ENCODE measurements around the gene KRTAP10-1.

The KRTAP10-1 gene

GRCh38 chr21:44512496-44513388 is 27.3 kb downstream of the KRTAP10-1 start:
- DNase-seq (ENCODE audit: extremely low spot score) = no peak
- ChIA-PET CTCF (no interaction called here), POLR2A (no interaction called here)
- TF ChIP-seq SUZ12 (IDR thresholded peaks at IDR 0.05) (no peak), TARDBP (IDR thresholded peaks at IDR 0.05) (no peak), SP1 (IDR thresholded peaks at IDR 0.05) (no peak), BHLHE40 (IDR thresholded peaks at IDR 0.05; ENCODE audit: borderline replicate concordance) (no peak), FOXK2 (IDR thresholded peaks at IDR 0.05) (no peak), ARNT (IDR thresholded peaks at IDR 0.05) (no peak), FOXA1 (IDR thresholded peaks at IDR 0.05) (no peak)

GRCh38 chr21:44511938-44512275 is 28.1 kb downstream of the KRTAP10-1 start:
- DNase-seq (ENCODE audit: extremely low spot score) = no peak
- ChIA-PET POLR2A (no interaction called here), CTCF (no interaction called here)
- TF ChIP-seq SUZ12 (IDR thresholded peaks at IDR 0.05) = no peak
- TF ChIP-seq FOXK2 (IDR thresholded peaks at IDR 0.05) = no peak
- TF ChIP-seq FOXM1 (IDR thresholded peaks at IDR 0.05; ENCODE audit: borderline replicate concordance) = no peak
- TF ChIP-seq ELF4 (IDR thresholded peaks at IDR 0.05) = no peak

- CTCF ChIA-PET = interaction anchor here (0.6 to 1.6 kb wide), 7 partner anchors 8 to 282 kb away, joined by 3 to 10 read pairs (median 3); no protein-coding TSS in a partner anchor
- TF ChIP-seq FOXA1 (IDR thresholded peaks at IDR 0.05) = no peak
- no peak for TF ChIP-seq ZNF384 (IDR thresholded peaks at IDR 0.05)
- TF ChIP-seq L3MBTL2 (conservative IDR thresholded peaks at IDR 0.05) = no peak
- no peak for TF ChIP-seq CTBP1 (IDR thresholded peaks at IDR 0.05; ENCODE audit: borderline replicate concordance)
- POLR2A ChIA-PET = no interaction called here
- no peak for DNase-seq (ENCODE audit: extremely low spot score)
Measured at GRCh38 chr21:44511219-44511937, 28.6 kb downstream of the KRTAP10-1 start.

- ChIA-PET CTCF (interaction anchor here (0.6 to 1.6 kb wide), 8 partner anchors 9 to 283 kb away, joined by 3 to 10 read pairs (median 3); no protein-coding TSS in a partner anchor), POLR2A (no interaction called here)
- no peak for TF ChIP-seq ELF4 (IDR thresholded peaks at IDR 0.05)
- no peak for TF ChIP-seq FOXK2 (IDR thresholded peaks at IDR 0.05)
- no peak; the same call in 1 of the 2 replicates for TF ChIP-seq HDGF (IDR thresholded peaks at IDR 0.05; ENCODE audit: borderline replicate concordance)
- no peak for TF ChIP-seq FOXA1 (IDR thresholded peaks at IDR 0.05)
- TF ChIP-seq CTBP1 (IDR thresholded peaks at IDR 0.05; ENCODE audit: borderline replicate concordance) = no peak
- TF ChIP-seq FOXM1 (IDR thresholded peaks at IDR 0.05; ENCODE audit: borderline replicate concordance) = no peak
- no peak for TF ChIP-seq LEF1 (IDR thresholded peaks at IDR 0.05; ENCODE audit: borderline replicate concordance)
- no peak for TF ChIP-seq PKNOX1 (IDR thresholded peaks at IDR 0.05)
- no peak for TF ChIP-seq NFRKB (IDR thresholded peaks at IDR 0.05)
- TF ChIP-seq ARNT (IDR thresholded peaks at IDR 0.05) = no peak
- no peak for TF ChIP-seq TARDBP (IDR thresholded peaks at IDR 0.05)
- no peak for TF ChIP-seq BHLHE40 (IDR thresholded peaks at IDR 0.05; ENCODE audit: borderline replicate concordance)
- DNase-seq (ENCODE audit: extremely low spot score) = peak; percentile 89
Measured at GRCh38 chr21:44510508-44511218, 29.3 kb downstream of the KRTAP10-1 start.

- TF ChIP-seq CTBP1 (IDR thresholded peaks at IDR 0.05; ENCODE audit: borderline replicate concordance) (no peak), L3MBTL2 (conservative IDR thresholded peaks at IDR 0.05) (no peak), HDGF (IDR thresholded peaks at IDR 0.05; ENCODE audit: borderline replicate concordance) (no peak), ARNT (IDR thresholded peaks at IDR 0.05) (no peak), FOXM1 (IDR thresholded peaks at IDR 0.05; ENCODE audit: borderline replicate concordance) (no peak), FOXA1 (IDR thresholded peaks at IDR 0.05) (no peak), TARDBP (IDR thresholded peaks at IDR 0.05) (no peak), FOXK2 (IDR thresholded peaks at IDR 0.05) (no peak), ELF4 (IDR thresholded peaks at IDR 0.05) (no peak), NFRKB (IDR thresholded peaks at IDR 0.05) (no peak), BHLHE40 (IDR thresholded peaks at IDR 0.05; ENCODE audit: borderline replicate concordance) (no peak), SUZ12 (IDR thresholded peaks at IDR 0.05) (no peak), ZNF384 (IDR thresholded peaks at IDR 0.05) (no peak), LEF1 (IDR thresholded peaks at IDR 0.05; ENCODE audit: borderline replicate concordance) (no peak), SP1 (IDR thresholded peaks at IDR 0.05) (no peak), PKNOX1 (IDR thresholded peaks at IDR 0.05) (no peak)
- ChIA-PET POLR2A (no interaction called here), CTCF (interaction anchor here (1.0 to 1.6 kb wide), 5 partner anchors 8 to 283 kb away, joined by 3 to 10 read pairs (median 5); no protein-coding TSS in a partner anchor)
- DNase-seq (ENCODE audit: extremely low spot score) = no peak
Measured at GRCh38 chr21:44510109-44510507, 29.9 kb downstream of the KRTAP10-1 start.

- TF ChIP-seq LEF1 (IDR thresholded peaks at IDR 0.05; ENCODE audit: borderline replicate concordance) (no peak), HDGF (IDR thresholded peaks at IDR 0.05; ENCODE audit: borderline replicate concordance) (no peak), L3MBTL2 (conservative IDR thresholded peaks at IDR 0.05) (no peak), SP1 (IDR thresholded peaks at IDR 0.05) (no peak), TARDBP (IDR thresholded peaks at IDR 0.05) (no peak), CTBP1 (IDR thresholded peaks at IDR 0.05; ENCODE audit: borderline replicate concordance) (no peak), SUZ12 (IDR thresholded peaks at IDR 0.05) (no peak), ARNT (IDR thresholded peaks at IDR 0.05) (no peak), FOXA1 (IDR thresholded peaks at IDR 0.05) (no peak), PKNOX1 (IDR thresholded peaks at IDR 0.05) (no peak), ELF4 (IDR thresholded peaks at IDR 0.05) (no peak), NFRKB (IDR thresholded peaks at IDR 0.05) (no peak), FOXK2 (IDR thresholded peaks at IDR 0.05) (no peak), BHLHE40 (IDR thresholded peaks at IDR 0.05; ENCODE audit: borderline replicate concordance) (no peak), ZNF384 (IDR thresholded peaks at IDR 0.05) (no peak), FOXM1 (IDR thresholded peaks at IDR 0.05; ENCODE audit: borderline replicate concordance) (no peak)
- DNase-seq (ENCODE audit: extremely low spot score) = no peak
- POLR2A ChIA-PET = no interaction called here
- CTCF ChIA-PET = interaction anchor here (1.0 to 1.6 kb wide), 3 partner anchors 8 to 233 kb away, joined by 3 to 10 read pairs (median 5); no protein-coding TSS in a partner anchor
Measured at GRCh38 chr21:44509539-44509938, 30.5 kb downstream of the KRTAP10-1 start.

Data from HEK293T (cell line).